Measurements from ENCODE around the gene EMX1.

EMX1 gene

GRCh38 chr2:72956050-72956395, 38.7 kb downstream of the EMX1 start:
- no peak for DNase-seq (ENCODE audit: low read depth in 2 of 3, low spot score in 1 of 3)

DNA sequence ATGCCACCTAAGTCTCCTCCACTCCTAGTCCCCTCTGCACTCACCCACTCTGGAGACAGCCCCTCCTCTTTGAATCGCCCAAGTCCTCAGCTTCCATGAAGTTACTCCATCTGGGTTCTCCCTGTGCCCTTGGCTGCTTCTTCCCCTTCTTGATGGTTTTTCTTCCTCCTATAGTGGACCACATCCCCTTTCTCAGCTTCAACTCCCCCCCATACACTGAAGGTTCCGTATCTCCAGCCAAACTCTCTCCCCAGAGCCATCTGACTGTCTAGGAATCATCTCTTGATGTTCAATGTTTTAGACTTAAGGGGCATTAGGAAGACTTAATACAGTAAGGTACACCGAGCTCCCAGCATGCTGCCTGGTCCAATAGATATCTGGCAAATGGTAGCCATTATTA, 39.6 kb downstream of the EMX1 start:
- no peak for DNase-seq (ENCODE audit: low read depth in 2 of 3, low spot score in 1 of 3)

DNA sequence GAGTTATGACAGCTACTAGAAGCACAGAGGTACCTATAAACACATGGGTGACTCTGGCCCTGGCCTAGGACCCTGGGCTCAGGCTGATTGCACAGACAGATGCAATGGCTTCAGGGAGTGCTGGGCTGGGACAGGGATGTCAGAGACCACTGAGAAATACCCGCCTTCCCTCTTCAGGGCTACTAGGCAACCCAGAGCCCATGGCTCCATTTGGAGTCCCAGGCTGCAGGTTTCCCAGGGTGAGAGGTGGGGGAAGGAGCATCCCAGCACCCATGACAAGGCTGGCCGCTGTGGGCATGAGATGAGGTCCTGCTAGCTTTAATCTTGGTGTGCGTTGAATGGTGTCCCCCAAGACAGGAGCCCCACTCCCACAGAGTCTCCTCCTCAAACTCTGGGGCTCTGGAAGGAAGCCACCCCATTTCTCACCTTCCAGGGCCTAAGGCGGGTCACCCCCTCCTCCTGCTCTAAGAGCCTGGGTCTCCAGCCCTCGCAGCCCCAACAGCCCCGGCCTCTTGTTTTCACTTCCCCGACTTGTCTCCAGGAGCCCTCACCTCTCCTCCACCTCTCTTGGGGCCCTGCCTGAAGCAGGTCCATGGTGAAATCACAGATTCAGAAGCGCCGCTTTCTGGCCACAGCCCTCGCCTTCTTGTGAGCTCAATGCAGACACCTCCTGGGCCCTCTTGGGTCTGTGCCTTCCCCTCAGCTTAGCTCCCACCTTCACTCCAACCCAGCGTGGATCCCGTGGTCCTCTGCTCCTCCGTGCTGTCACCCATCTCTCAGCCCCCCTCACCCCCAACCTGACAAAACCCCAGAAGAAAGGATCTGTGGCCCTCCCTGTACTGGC, 41.4 kb downstream of the EMX1 start:
- DNase-seq (ENCODE audit: low read depth in 2 of 3, low spot score in 1 of 3): no peak

DNA sequence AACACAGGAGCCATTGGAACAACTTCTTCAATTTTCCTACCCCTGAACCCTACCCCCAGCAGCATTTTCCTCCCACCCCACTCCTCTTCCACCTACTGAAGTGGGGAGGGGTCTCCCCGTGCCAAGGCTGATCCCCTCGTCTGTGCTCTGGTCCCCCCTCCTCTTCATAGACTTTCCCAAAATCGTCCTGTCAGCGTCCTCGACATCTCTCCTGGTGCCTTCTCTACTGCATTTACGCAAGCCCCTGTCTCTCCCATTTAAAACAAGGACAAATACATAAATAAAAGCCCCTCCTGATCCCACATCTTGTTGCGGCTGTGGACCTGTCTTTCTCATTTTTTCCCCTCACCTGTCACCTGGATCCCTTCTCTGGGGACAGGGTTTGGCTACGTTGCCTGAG, 42.2 kb downstream of the EMX1 start:
- no peak for DNase-seq (ENCODE audit: low read depth in 2 of 3, low spot score in 1 of 3)

DNA sequence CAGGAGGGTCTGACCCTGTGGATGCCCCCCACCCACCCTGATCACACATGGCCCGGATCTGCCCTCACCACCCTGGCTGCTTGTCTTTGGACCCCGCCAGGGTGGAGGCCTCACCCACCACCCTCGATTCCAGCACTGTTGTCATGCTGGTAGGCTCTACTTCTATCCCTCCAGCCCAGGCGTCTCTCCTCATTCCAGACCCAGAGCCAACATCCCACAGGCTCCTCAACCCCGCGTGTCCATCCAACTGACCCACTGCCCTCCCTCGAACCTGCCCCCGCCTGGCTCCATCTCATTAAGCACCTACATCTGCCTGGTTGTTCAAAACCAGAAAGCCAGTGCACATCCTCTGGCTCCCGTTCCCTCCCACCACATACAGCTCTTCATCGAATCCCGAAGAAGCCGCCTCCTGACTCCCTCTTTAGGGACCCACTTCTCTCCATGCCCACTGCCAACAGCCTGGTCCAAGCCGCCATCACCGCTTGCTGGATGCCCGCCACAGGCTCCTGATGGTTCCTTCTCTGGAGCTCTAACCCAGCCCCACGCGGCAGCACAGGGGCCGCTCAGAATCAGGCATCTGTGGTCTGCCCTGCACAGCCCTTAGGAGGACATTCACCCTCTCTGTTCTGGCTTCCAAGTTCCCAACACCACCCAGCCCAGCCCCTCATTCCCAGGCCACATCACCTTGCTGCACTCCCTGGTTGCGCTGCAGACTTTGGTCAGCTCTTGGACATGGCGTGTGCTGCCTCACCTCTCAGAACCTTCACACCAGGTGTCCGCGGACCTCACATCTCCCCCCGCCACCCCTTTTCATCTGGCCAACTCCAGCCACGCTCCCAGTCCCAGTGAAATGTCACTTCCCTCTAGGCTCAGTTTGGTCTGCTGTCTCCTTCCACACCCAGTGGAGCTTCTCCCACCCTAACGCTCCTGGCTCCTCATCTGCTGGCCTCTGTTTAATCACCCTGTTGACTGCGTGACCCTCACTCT, 43.0 kb downstream of the EMX1 start:
- no peak for DNase-seq (ENCODE audit: low read depth in 2 of 3, low spot score in 1 of 3)

DNA sequence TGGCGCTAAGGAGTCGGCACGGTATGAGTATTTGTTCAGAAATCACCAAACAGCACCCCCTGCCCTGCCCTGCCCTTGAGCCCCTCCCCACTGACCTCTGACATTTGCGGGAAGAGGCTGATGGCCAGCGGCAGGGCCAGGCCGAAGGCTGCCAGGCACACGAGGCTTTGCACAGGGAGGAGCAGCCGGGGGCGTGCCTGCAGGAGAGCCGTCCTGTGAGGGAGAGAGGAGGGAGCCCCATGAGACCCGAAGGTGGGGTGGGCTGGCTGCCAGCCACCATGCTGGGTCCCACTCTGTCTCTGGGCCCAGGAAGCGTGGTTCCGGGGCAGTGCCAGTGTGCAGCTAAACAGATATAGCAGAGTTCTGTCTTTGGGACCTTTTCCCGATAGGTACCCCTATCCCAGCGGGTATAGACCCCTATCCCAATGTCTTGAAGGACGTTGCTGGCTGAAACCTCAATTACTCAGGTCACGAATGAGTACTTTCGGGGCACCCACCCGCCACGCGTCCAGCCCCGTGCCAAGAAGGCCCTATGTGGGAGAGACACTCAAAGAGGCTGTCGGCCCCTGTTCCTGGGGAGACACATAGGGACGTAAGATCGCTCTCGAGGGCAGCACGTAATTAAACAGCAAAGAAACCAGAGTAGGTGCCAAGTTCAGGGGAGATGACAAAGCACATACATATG, 43.9 kb downstream of the EMX1 start:
- no peak for DNase-seq (ENCODE audit: low read depth in 2 of 3, low spot score in 1 of 3)

DNA sequence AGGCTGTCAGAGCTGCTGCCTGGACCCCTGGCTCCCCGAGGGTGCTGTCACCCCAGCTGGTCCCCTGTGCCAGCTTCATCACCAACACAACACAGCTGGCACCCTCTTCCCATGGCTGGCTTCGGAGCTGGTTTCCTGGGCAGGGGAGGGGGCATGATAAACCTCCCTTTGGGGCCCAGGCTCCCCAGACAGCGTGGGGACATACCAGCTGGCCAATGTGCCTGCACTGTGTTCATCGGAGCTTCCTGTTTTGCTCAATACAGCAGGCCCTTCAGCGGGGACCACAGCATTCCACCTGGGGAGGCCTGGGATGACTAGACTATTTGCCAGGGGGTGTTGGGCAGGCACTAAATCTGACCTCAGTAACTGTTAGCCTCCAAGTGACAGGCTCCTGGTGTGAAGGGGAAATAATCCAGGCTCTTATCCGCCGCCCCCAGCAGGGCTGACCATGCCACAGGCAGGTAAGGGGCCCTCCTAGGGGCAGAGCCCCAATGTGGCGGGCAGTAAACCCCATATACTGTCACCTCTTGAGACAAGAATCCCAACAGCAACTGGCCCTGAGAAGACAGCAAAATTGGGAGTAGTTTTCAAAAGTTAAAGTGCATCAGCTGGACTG, 44.6 kb downstream of the EMX1 start:
- DNase-seq (ENCODE audit: low read depth in 2 of 3, low spot score in 1 of 3): no peak

DNA sequence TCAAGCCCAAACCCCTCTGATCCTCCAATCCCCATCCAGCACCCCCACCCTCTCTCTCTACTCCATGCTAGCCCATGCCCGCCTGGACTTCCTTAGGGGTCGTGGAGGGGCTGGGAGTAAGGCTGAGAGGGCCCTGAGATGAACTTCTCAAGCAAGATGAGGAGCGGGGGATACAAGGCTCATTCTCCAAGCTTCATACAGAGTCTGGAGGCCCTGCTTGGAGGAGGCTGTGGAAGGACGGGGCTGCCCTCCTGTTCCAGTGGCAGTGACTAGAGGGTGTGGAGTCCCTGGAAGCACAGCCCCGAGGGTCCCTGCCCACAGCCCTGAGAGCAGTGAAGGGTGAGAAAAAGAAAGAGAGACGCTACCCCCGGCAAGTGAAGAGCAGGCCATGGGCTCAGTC, 45.6 kb downstream of the EMX1 start:
- no peak for DNase-seq (ENCODE audit: low read depth in 2 of 3, low spot score in 1 of 3)

GRCh38 chr2:72963423-72964145, 46.3 kb downstream of the EMX1 start:
- DNase-seq (ENCODE audit: low read depth in 2 of 3, low spot score in 1 of 3): no peak

DNA sequence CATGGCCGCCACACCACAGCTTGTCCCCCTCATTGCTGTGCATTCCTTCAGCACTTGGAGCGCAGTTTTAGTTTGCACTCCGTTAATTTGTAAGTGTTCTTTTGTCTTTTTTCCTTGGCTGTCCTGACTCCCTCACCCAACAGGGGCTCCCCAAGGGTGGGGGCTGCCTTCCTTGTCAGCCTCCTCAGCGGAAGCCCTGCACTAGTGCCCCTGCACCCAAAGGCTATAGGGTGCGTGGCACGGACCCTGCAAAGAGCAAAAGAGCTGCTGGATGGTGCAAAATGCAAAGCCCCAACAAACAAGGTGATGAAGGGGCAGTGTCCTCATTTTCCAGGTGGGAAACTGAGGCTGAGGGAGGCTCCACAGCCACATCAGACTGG, 46.8 kb downstream of the EMX1 start:
- no peak for DNase-seq (ENCODE audit: low read depth in 2 of 3, low spot score in 1 of 3)

DNA sequence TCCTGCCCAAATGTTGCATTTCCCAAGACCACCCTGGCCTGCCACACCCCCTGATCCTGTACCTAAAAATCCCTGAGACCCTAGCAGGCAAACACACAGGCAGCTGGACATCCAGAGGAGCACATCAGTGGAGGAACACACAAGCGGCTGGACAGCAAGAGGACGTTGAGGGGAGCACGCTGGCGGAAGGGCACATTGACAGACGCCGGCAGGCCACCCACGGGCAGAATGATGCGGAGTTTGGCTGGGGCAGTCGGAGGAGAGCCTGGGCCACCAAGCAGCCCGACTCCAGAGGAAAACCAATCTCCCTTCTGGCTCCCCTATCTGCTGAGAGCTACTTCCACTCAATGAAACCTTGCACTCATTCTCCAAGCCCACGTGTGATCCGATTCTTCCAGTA, 47.7 kb downstream of the EMX1 start:
- DNase-seq (ENCODE audit: low read depth in 2 of 3, low spot score in 1 of 3): no peak

GRCh38 chr2:72965770-72966450, 48.6 kb downstream of the EMX1 start:
- DNase-seq (ENCODE audit: low read depth in 2 of 3, low spot score in 1 of 3): no peak

- DNase-seq (ENCODE audit: low read depth in 2 of 3, low spot score in 1 of 3): no peak
Observed at GRCh38 chr2:72968286-72968685, 51.0 kb downstream of the EMX1 start.

- DNase-seq (ENCODE audit: low read depth in 2 of 3, low spot score in 1 of 3): no peak
Observed at GRCh38 chr2:72969706-72970105, 52.4 kb downstream of the EMX1 start.

GRCh38 chr2:72971036-72971435, 53.7 kb downstream of the EMX1 start:
- DNase-seq (ENCODE audit: low read depth in 2 of 3, low spot score in 1 of 3): no peak

- DNase-seq (ENCODE audit: low read depth in 2 of 3, low spot score in 1 of 3): no peak
Observed at GRCh38 chr2:72972352-72973136, 55.2 kb downstream of the EMX1 start.

- no peak for DNase-seq (ENCODE audit: low read depth in 2 of 3, low spot score in 1 of 3)
Observed at GRCh38 chr2:72973137-72973535, 55.8 kb downstream of the EMX1 start.

GRCh38 chr2:72973566-72974435, 56.5 kb downstream of the EMX1 start:
- DNase-seq (ENCODE audit: low read depth in 2 of 3, low spot score in 1 of 3): peak in 2 of 3 donors; percentile 12 to 32

All from stimulated activated CD4-positive, alpha-beta T cell treated with anti-CD3 and anti-CD28 coated beads, Interleukin-12 subunit alpha, Interleukin-12 subunit beta, amount 100 ng/mL, for 48 hours (primary cell).